Activated T-cell treated with anti-CD3 and anti-CD28 coated beads, Interleukin-2, amount 50 U/mL, for 1 hour (primary cell): Measurements from ENCODE around the gene GIMAP2.

Experiments used
- DNase-seq: peaks from one replicate; pipeline ENCODE4 v3.0.0-alpha.2; 2020

GIMAP2 gene

DNA sequence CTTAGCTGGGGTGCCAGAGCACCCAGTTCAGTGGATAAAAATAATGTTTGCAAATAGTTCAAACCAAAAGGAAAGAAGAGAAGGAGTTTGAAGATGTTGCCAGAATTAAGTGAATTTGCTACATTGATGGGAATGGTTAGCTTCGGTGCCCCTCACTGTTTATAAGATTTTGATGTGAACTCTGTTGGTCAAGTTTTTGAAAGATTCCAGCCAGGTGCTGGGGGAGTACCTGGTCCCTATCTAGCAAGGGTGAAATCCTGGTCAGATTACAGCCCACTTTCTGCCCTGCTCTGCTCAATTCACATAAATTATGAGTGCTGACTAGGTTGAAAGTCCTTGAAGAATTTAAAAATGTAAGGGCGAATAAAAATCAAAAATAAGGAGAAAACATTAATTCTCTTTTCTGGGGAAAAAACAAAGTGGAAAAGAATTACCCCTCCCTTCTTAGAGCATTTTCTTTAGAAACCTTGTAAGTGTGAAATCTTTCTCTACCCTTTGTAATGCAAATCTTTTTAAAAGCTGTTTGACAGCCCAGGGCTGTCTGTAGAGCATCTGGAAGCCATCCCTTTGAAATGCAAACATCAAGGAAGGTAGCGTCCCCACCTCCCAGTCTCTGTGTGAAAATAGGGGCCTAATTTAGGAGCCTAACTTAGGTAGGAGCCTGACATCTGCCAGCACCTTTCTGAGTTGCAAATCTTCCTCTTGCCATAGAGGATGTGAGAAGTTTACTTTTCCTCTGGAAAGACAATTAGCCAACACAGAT lies 50.3 kb downstream of the GIMAP2 start:
- no peak for DNase-seq

GRCh38 chr7:150736864-150737263 lies 51.4 kb downstream of the GIMAP2 start:
- no peak for DNase-seq

DNA sequence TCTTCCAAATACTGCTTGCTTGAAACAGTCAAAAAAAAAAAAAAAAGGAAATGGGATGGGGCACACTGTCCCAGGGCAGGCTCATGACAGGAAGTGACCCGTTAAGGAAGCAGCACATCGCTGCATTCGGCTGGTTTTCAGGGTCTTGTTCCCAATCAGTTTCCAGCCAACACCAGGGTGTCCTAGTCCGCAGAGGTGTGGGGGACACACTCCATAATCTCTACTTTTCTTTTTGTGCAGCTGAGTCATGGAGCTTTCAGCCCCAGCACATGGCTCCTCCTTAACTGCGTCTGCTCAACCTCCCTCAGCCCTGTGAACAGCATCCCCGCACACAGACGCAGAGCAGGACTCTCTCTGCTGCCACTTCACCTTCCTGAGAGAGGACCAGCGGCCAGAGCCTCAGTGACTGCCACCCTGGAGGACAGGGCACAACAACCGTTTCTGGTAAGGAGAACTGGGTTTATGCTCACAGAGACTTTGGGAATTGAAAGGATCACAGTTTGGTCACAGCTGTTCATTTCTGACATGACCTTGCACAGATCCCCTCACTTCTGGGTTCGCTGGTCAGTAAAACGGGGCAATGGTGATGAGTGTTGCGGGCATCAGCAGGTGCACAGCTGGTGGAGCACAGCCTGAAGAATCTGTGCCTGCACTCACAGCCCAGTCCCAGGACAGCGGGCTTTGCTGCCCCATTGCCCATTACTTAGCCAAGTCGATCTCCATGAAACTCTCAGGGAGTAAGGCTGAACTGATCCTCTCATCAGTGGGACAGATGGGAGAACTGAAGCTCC lies 52.0 kb downstream of the GIMAP2 start, which contains the start of gene GIMAP5:
TSS of gene GIMAP5 (plus strand) at position 154 of the 791 bp plus-strand sequence. CDS start 3,467 bp downstream, outside the sequence.
- peak; percentile 68 for DNase-seq

DNA sequence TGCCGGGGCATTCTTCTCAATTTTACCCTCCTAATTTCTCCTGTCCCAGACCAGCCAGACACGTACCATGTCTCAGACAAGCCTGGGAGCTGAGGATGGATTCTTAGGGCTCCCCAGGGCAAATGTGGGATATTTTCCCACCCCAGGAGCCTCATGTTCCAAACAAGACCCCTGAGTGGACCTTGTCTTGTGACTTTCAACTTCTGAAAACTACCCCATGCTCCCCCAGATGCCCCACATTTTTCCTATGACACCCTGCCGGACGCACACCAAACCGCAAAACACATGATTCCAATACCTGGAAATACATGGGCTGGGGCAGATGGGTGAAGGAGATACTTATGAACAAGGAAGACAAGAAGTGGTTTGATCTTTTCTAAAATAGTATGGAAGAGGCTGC lies 52.6 kb downstream of the GIMAP2 start:
- peak; percentile 56 for DNase-seq

GRCh38 chr7:150738591-150739001 lies 53.1 kb downstream of the GIMAP2 start:
- DNase-seq = no peak

DNA sequence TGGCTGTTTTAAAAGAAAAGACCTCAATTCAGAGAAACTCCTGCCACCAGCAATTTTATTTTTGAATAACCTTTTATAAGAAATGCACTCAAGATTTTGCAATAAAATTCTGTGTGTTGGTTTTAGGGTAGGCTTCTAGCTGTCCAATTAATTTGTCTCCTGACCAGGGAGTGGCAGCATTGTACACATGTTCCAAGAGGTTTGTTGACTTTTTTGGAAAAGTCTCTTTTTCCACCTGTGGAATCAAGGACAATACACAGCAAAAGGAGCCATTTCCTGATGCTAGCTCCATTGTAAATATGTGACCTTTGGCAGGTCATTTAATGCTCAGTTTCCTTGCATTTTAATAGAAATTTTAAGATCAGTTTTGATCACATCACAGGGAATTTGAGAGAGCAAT lies 53.5 kb downstream of the GIMAP2 start:
- DNase-seq = no peak

DNA sequence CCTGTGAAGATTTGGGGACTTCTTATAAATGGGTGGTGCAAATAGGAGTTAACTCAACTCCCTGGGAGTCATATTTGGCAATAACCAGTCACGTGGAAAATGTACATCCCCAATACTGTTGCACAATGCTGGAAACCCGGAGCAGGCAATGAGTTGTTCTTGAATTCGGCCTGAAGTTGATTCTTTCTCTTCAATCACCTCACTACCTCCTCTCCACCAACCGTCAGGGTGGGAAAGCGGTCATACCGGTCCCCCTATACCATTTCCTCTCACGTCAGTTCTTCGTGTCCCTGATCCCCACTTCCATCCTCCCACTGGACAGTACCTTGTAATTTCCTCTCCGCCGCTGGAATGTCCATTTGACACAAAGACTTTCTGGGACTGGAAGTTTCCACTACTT lies 54.5 kb downstream of the GIMAP2 start:
- DNase-seq = no peak

DNA sequence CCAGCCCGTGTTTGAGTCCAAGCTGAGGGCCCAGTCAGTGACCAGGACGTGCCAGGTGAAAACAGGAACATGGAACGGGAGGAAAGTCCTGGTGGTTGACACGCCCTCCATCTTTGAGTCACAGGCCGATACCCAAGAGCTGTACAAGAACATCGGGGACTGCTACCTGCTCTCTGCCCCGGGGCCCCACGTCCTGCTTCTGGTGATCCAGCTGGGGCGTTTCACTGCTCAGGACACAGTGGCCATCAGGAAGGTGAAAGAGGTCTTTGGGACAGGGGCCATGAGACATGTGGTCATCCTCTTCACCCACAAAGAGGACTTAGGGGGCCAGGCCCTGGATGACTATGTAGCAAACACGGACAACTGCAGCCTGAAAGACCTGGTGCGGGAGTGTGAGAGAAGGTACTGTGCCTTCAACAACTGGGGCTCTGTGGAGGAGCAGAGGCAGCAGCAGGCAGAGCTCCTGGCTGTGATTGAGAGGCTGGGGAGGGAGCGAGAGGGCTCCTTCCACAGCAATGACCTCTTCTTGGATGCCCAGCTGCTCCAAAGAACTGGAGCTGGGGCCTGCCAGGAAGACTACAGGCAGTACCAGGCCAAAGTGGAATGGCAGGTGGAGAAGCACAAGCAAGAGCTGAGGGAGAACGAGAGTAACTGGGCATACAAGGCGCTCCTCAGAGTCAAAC lies 56.9 kb downstream of the GIMAP2 start:
- DNase-seq = peak; percentile 48
